ENCODE data around the gene C2orf80.
"Not testable (repeated sequence)": the region's sequence is repeated elsewhere in the genome, so short reads cannot be mapped to it uniquely, and the experiment has no call there.

C2orf80 gene

GRCh38 chr2:208130712-208131110, 59.1 kb downstream of the C2orf80 start:
- no peaks in the 10 kb centered on the region for H3K4me1 ChIP-seq
- intact Hi-C loops (cut with DNase I; ENCODE audit: low total_unique reads): no loop called here
- H3K9me3 ChIP-seq: no peaks in the 10 kb centered on the region
- no peak for TF ChIP-seq CTCF (IDR thresholded peaks at IDR 0.05)
- H3K4me3 ChIP-seq: no peak overlapping the region
- H3K27ac ChIP-seq: no peak overlapping the region
- DNase-seq: no peak
- no peaks in the 10 kb centered on the region for H3K36me3 ChIP-seq
- peaks cover 0 to 7% of the 10 kb centered on the region in 2 donors for H3K27me3 ChIP-seq

- no peak for DNase-seq
- Histone ChIP-seq H3K4me3 (no peak within 1 kb of the TSS), H3K9me3 (no peaks in the 10 kb centered on the region), H3K27me3 (peaks cover 0 to 4% of the 10 kb centered on the region in 2 donors), H3K4me1 (no peaks in the 10 kb centered on the region), H3K27ac (no peak within 1 kb of the TSS), H3K36me3 (no peaks in the 10 kb centered on the region)
- TF ChIP-seq CTCF (IDR thresholded peaks at IDR 0.05): no peak
- intact Hi-C loops (cut with DNase I; ENCODE audit: low total_unique reads): no loop called here
Measured at GRCh38 chr2:208129744-208130711, 59.8 kb downstream of the C2orf80 start, which contains the start of gene CRYGC. Gene CRYGC, minus strand, starts transcription at chr2:208129828. Its CDS starts 36 bp downstream, at chr2:208129792.

- peaks cover 0 to 6% (median 5%) of the 10 kb centered on the region in 4 donors for H3K4me1 ChIP-seq
- no peak overlapping the region for H3K27ac ChIP-seq
- no peaks in the 10 kb centered on the region for H3K9me3 ChIP-seq
- no peak for TF ChIP-seq CTCF (IDR thresholded peaks at IDR 0.05)
- DNase-seq: no peak
- no peaks in the 10 kb centered on the region for H3K36me3 ChIP-seq
- peaks cover 0 to 15% of the 10 kb centered on the region in 2 donors for H3K27me3 ChIP-seq
- intact Hi-C loops (cut with DNase I; ENCODE audit: low total_unique reads): no loop called here
- H3K4me3 ChIP-seq: no peak overlapping the region
Measured at GRCh38 chr2:208128136-208128535, 61.7 kb downstream of the C2orf80 start.

GRCh38 chr2:208127090-208127489, 62.7 kb downstream of the C2orf80 start:
- no peak overlapping the region for H3K4me3 ChIP-seq
- no peak overlapping the region for H3K27ac ChIP-seq
- peaks cover 0 to 15% of the 10 kb centered on the region in 2 donors for H3K27me3 ChIP-seq
- H3K36me3 ChIP-seq: no peaks in the 10 kb centered on the region
- peaks cover 0 to 6% (median 5%) of the 10 kb centered on the region in 4 donors for H3K4me1 ChIP-seq
- no peak for TF ChIP-seq CTCF (IDR thresholded peaks at IDR 0.05)
- no peak for DNase-seq
- no peaks in the 10 kb centered on the region for H3K9me3 ChIP-seq
- intact Hi-C loops (cut with DNase I; ENCODE audit: low total_unique reads): no loop called here

GRCh38 chr2:208125251-208125650, 64.6 kb downstream of the C2orf80 start:
- intact Hi-C loops (cut with DNase I; ENCODE audit: low total_unique reads): no loop called here

GRCh38 chr2:208124013-208124715, 65.7 kb downstream of the C2orf80 start, which contains the start of gene CRYGD:
Gene CRYGD, minus strand, starts transcription at chr2:208124524. Its CDS starts 51 bp downstream, at chr2:208124473.
- H3K4me1 ChIP-seq; intact Hi-C loops (cut with DNase I; ENCODE audit: low total_unique reads); H3K36me3 ChIP-seq; H3K27ac ChIP-seq; H3K9me3 ChIP-seq; DNase-seq: not testable (repeated sequence)
- H3K4me3 ChIP-seq: peak within 1 kb of the TSS in 1 of 2 donors; percentile 7
- H3K27me3 ChIP-seq: peaks cover 0 to 15% of the 10 kb centered on the region in 2 donors

More at GRCh38 chr2:208125251-208125650, 64.6 kb downstream of the C2orf80 start:
- peaks cover 0 to 15% of the 10 kb centered on the region in 2 donors for H3K27me3 ChIP-seq
- no peak overlapping the region for H3K4me3 ChIP-seq
- no peak overlapping the region for H3K27ac ChIP-seq
- no peak for DNase-seq
- H3K9me3 ChIP-seq: no peaks in the 10 kb centered on the region
- peaks cover 0 to 6% (median 5%) of the 10 kb centered on the region in 4 donors for H3K4me1 ChIP-seq
- no peaks in the 10 kb centered on the region for H3K36me3 ChIP-seq
- no peak for TF ChIP-seq CTCF (IDR thresholded peaks at IDR 0.05)

Measured in tibial artery (tissue), 4 donors.